GM18499 (cell line): ENCODE results near the gene MUC5AC.
"Not testable (repeated sequence)": the region's sequence is repeated elsewhere in the genome, so short reads cannot be mapped to it uniquely, and the experiment has no call there.

Experiments
- ATAC-seq: cut with Tn5 transposase; IDR thresholded peaks from one replicate; pipeline ENCODE4 v1.9.1; 2021; ENCODE audit warnings: moderate number of reproducible peaks; ENCODE audit not compliant: insufficient read depth, unreplicated experiment

Gene MUC5AC

DNA sequence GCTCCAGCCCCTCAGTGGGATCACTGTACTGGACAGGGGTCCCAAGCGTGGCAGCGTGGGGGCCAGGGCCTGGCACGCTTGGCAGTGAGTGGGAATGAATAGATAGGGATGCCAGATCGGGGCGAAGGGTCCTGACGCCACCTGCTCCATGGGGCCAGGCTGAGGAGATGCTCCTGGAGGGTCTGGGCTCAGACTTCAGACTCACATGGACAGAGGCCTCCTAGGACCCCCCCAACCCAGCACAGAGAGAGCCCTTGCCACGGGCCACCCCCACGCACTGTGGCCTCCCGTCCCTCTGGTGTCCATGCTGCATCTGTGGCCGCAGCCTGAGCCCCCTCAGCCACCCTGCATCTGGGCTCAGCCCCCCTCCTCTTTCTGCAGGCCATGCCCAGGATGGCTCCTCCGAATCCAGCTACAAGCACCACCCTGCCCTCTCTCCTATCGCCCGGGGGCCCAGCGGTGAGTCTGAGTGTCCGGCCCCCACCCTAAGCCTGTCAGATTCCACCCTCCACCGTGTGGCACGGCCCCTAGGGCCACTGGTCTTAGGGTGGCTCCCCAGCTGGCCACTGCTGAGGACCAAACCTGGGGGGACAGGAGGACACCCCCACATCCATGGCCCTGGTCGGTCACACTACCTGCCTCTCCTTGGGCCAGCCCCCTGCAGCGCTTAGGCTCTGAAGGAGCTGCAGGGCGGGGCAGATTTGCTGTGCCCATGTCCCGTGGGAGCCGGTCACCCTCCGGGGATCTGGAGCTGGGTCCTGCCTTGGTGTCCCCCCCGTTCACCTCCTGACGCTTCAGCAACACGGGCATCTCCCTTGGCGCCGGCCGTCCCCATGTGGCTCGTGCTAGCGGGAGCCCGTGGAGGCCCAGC is 2.7 kb downstream of the MUC5AC start:
- ATAC-seq = no peak

GRCh38 chr11:1161410-1162137 is 3.8 kb downstream of the MUC5AC start:
- no peak for ATAC-seq

DNA sequence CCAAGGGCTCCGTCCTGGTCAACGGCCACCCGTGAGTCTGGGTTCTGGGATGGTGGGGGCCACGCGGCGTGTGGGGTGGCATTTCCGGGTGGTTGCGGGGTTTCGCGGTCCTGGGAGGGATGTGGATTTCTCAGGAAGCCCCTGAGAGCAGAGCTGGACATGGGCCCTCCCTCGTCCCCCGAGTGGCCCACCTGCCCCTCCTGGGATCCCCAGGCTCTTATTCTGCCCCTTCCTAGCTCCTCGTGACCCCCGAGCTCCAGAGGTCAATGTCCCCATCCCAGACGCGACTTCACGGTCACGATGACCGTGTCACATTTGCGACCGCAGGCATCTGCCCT is 4.4 kb downstream of the MUC5AC start:
- ATAC-seq = no peak

DNA sequence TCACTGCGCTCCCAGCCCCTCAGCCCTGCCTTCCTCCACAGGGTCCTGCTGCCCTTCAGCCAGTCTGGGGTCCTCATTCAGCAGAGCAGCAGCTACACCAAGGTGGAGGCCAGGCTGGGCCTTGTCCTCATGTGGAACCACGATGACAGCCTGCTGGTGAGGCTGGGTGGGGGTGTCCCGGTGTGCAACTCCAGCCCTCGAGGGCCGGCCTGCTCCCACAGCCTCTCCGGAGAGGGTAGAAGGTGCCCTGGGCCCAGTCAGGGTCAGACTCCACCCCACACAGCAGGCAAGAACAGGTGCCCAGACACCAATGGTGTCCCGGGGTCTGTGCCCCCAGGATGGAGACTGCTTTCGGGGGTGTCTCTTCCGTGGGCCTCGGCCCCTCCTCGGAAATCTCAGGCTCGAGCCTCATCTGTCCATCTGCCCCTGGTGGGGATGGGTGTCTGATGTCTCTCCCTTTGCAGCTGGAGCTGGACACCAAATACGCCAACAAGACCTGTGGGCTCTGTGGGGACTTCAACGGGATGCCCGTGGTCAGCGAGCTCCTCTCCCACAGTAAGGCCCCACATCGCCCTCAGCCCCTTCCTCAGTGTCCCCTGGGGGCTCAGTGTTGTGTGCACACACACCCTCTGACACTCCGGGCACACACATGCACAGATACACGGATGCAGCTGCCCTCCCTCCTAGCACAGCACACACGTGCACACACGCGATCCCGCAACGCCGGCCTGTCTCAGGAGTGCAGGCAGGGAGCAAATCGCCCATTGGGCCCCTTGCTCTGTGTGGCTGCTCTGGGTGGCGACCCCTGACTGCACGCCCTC is 4.9 kb downstream of the MUC5AC start:
- ATAC-seq = no peak

GRCh38 chr11:1163321-1163910 is 5.7 kb downstream of the MUC5AC start:
- ATAC-seq = no peak

- ATAC-seq = no peak
These were observed 6.4 kb downstream of the MUC5AC start for GRCh38 chr11:1163911-1164735.

DNA sequence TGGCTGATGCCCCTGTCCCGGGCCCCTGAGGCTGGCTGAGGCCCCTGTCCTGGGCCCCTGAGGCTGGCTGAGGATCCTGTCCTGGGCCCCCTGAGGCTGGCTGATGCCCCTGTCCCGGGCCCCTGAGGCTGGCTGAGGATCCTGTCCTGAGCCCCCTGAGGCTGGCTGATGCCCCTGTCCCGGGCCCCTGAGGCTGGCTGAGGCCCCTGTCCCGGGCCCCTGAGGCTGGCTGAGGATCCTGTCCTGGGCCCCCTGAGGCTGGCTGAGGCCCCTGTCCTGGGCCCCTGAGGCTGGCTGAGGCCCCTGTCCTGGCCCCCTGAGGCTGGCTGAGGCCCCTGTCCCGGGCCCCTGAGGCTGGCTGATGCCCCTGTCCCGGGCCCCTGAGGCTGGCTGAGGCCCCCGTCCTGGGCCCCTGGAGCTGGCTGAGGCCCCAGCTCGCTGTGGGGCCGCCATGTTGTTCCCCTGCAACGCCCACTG is 7.1 kb downstream of the MUC5AC start:
- ATAC-seq = not testable (repeated sequence)

DNA sequence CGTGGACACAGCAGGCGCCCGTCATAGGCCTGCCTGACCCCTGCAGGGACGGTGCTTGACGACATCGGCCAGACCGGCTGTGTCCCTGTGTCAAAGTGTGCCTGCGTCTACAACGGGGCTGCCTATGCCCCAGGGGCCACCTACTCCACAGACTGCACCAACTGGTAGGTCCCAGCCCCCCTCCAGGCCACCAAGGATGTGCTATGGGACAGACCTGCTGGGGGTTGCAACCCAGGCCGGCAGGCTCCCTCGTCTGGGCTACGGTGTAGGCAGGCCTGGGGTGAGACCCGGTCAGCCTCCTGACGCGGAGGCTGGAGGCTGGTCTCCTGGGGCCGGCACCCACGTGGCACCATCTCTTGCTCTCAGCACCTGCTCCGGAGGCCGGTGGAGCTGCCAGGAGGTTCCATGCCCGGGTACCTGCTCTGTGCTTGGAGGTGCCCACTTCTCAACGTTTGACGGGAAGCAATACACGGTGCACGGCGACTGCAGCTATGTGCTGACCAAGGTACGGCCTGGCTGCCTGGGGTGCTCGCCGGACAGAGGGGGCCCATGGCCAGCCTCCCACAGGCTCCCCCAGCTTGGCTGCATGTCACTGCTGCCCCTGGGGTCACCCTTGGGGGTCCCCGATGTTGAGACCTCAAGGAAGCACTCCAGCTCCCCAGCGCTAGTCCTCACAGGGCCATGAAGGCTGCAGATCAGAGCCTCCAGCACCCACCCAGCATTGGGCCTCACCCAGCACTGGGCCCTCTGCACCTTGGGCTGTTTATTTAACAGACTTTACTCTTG is 7.7 kb downstream of the MUC5AC start:
- no peak for ATAC-seq

GRCh38 chr11:1167256-1167655 is 9.5 kb downstream of the MUC5AC start:
- ATAC-seq = no peak

GRCh38 chr11:1167751-1168231 is 10.0 kb downstream of the MUC5AC start:
- ATAC-seq = no peak

DNA sequence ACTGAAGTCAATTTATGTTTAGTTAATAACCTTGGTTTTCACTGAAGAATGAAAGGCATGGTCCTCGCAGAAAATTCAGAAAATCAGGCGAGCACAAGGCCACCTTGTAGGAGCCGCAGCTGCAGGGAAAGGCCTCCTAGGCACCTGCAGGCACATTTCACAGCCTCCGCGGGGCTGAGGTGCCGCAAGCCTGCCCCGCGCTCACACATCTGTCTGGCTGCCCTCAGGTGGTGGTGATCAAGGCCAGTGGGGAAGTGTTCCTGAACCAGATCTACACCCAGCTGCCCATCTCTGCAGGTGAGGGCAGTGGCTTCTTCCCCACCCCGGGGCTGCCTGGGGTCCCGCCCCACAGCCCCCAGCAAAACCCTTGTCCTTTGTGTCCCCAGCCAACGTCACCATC is 10.5 kb downstream of the MUC5AC start:
- ATAC-seq = no peak

DNA sequence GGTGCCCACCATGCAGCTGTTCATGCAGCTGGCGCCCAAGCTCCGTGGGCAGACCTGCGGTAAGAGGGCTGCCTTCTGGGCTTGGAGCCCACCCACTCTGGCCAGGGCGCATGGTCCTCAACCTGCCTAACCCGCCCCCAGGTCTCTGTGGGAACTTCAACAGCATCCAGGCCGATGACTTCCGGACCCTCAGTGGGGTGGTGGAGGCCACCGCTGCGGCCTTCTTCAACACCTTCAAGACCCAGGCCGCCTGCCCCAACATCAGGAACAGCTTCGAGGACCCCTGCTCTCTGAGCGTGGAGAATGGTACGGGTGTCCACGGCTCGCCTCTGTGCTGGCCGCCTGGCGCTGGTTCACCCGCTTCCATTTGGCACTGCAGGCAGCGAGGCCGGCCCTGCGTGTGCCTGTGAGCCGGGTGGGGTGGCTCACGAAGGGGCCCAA is 11.0 kb downstream of the MUC5AC start:
- ATAC-seq = no peak

DNA sequence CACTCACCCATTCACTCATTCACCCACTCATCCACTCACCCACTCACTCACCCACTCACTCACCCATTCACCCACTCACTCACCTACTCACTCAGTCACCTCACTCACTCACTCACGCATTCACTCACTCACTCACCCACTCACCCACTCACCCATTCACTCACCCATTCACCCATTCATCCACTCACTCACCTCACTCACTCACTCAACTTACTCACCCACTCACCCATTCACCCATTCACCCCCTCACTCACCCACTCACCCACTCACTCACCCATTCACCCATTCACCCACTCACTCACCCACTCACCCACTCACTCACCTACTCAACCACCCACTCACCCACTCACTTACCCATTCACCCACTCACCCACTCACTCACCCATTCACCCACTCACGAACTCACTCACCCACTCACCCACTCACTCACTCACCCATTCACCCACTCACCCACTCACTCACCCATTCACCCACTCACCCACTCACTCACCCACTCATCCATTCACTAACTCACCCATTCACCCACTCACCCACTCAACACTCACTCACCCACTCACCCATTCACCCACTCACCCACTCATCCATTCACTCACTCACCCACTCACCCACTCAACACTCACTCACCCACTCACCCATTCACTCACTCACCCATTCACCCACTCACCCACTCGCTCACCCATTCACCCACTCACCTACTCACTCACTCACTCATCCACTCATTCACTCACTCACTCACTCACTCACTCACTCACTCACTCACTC is 13.7 kb downstream of the MUC5AC start:
- no peak for ATAC-seq

DNA sequence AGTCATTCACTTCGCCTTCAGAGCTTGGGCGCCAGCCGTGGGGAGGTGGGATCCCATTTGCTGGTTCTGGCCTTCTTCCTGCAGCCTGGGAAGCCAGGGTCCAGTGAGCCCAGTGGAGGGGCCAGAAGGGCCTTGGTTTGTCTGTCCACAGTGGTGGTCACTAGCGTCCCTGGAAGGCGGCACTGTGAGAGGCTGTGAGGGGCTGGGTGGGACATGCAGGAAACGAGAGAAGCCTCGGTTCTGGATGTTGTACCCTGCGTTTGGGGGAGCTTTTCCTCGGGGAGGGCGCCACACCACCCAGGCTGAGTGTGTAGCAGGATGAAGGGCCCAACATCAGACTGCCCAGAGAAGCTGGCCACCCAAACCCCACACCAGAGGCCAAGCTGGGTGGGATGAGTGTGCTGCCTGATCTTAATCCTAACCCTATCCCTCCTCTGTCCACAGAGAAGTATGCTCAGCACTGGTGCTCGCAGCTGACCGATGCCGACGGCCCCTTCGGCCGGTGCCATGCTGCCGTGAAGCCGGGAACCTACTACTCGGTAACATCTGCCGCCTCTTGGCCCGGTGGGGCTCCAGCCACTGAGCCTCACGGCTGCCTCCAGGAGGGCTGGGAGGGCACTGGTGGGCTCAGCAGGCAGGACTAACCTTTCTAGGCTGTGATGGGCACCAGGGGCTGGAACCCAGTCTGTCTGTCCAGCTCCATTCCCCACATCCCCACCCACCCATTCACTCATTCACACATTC is 14.4 kb downstream of the MUC5AC start:
- no peak for ATAC-seq

- ATAC-seq = no peak
These were observed 15.0 kb downstream of the MUC5AC start for GRCh38 chr11:1172729-1173117.

DNA sequence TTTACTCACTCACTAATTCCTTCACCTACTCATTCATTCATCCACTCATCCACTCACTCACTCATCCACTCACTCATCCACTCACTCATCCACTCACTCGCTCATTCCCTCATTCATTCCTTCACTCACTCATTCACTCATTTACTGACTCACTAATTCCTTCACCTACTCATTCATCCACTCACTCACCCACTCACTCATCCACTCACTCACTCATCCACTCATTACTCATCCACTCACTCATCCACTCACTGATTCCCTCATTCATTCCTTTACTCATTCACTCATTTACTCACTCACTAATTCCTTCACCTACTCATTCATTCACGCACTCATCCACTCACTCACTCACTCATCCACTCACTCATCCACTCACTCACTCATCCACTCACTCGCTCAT is 15.6 kb downstream of the MUC5AC start:
- ATAC-seq = not testable (repeated sequence)
